ENCODE results near the gene TSC2.

- TF ChIP-seq CTCF (IDR thresholded peaks at IDR 0.05 in 8 of 11, conservative IDR thresholded peaks at IDR 0.05 in 3 of 11): no peak
- TF ChIP-seq POLR2A (IDR thresholded peaks at IDR 0.05): no peak
- TF ChIP-seq POLR2AphosphoS5 (IDR thresholded peaks at IDR 0.05): no peak
These were observed 13.7 kb downstream of the TSC2 start for GRCh38 chr16:2061526-2061925.

All from spleen (tissue), 7 donors.